CD4-positive, alpha-beta T cell (primary cell): Measurements from ENCODE around the gene LAG3. TPM values are rescaled to one million over a fixed set of nuclear protein-coding genes. Genes with fewer than 3 reads are reported as not detected.

Experiments
- ATAC-seq: fragments of 200-7000 bp; cut with Tn5 transposase; one replicate; pipeline ENCODE4 v1.10.0; 2022; ENCODE audit warnings: mild to moderate bottlenecking; ENCODE audit not compliant: poor library complexity
- CTCF ChIA-PET: fragments of 350-600 bp; sonication (Branson Sonifier 250); formaldehyde crosslinking; loops from one replicate; lab custom pipeline; 2021; ENCODE audit warnings: antibody characterized with exemption, inconsistent platforms; lab: Charles Lee
- POLR2A ChIA-PET: fragments of 350-600 bp; sonication (Branson Sonifier 250); formaldehyde crosslinking; loops from one replicate; lab custom pipeline; 2021; ENCODE audit warnings: antibody characterized with exemption, inconsistent platforms; lab: Charles Lee
- DNase-seq, 14 experiments: peaks; one replicate each; pipeline ENCODE4 v3.0.0-alpha.2; 2013 to 2020; ENCODE audit warnings: mixed read lengths in 2 of 14
- H3K27ac ChIP-seq, 2 donors: one replicate each; pipeline versions ENCODE4 v1.5.1 to v1.7.0; 2013; ENCODE audit warnings: low read length in 2 of 2, low read depth in 1 of 2, mild to moderate bottlenecking in 1 of 2
- H3K27me3 ChIP-seq, 2 experiments: 1 replicate in 1 of 2; 2 replicates in 1 of 2; pipeline versions ENCODE4 v1.6.1 to v1.7.0; 2013; ENCODE audit warnings: low read length in 2 of 2, control low read depth in 1 of 2, mild to moderate bottlenecking in 1 of 2, moderate library complexity in 1 of 2; ENCODE audit not compliant: insufficient read depth in 2 of 2, control insufficient read depth in 1 of 2
- H3K36me3 ChIP-seq: one replicate; pipeline ENCODE4 v1.6.1; 2013; ENCODE audit warnings: low read length, control low read depth; ENCODE audit not compliant: insufficient read depth
- H3K4me1 ChIP-seq: one replicate; pipeline ENCODE4 v1.6.1; 2013; ENCODE audit warnings: low read length, control low read depth; ENCODE audit not compliant: insufficient read depth
- H3K4me3 ChIP-seq: one replicate; pipeline ENCODE4 v1.5.1; 2013; ENCODE audit warnings: mild to moderate bottlenecking, low read length, moderate library complexity
- H3K9me3 ChIP-seq, 2 experiments: 1 replicate in 1 of 2; 2 replicates in 1 of 2; pipeline versions ENCODE4 v1.6.1 to v1.7.0; 2013; ENCODE audit warnings: low read length in 2 of 2, mild to moderate bottlenecking in 2 of 2, control low read depth in 1 of 2, moderate library complexity in 1 of 2; ENCODE audit not compliant: control insufficient read depth in 1 of 2, insufficient read depth in 1 of 2
- H3K27ac Mint-ChIP-seq: one replicate; pipeline ENCODE4 v1.8.0; 2020; ENCODE audit warnings: mixed read lengths
- H3K27me3 Mint-ChIP-seq: one replicate; pipeline ENCODE4 v1.8.0; 2021; ENCODE audit warnings: mixed read lengths
- H3K36me3 Mint-ChIP-seq: one replicate; pipeline ENCODE4 v1.8.0; 2021; ENCODE audit warnings: low read depth, mixed read lengths
- H3K4me1 Mint-ChIP-seq: one replicate; pipeline ENCODE4 v1.8.0; 2021; ENCODE audit warnings: low read depth, mixed read lengths
- H3K4me3 Mint-ChIP-seq: one replicate; pipeline ENCODE4 v1.8.0; 2020; ENCODE audit warnings: mild to moderate bottlenecking, mixed read lengths
- H3K9me3 Mint-ChIP-seq: one replicate; pipeline ENCODE4 v1.8.0; 2020; ENCODE audit warnings: mixed read lengths
- intact Hi-C, 2 experiments: fragments of 100-400 bp; cut with DNase I in 1 of 2; cut with micrococcal nuclease in 1 of 2; formaldehyde crosslinking; loops; one replicate each; pipeline versions ENCODE4 v1.15.1 to v1.9.0; 2023 to 2025; cut with DNase I, micrococcal nuclease
- total RNA-seq, 174 experiments: library from RNA in 2 of 174; stranded (reverse) in 2 of 174; gene quantifications; one replicate each; pipeline ENCODE4 v1.2.3 and lab custom pipeline; 2021 to 2026
- TF ChIP-seq, protein P1 (sequence below): fragments of 200-600 bp; IDR thresholded peaks from one replicate; pipeline ENCODE4 v1.8.0; 2022; ENCODE audit warnings: antibody characterized with exemption, mild to moderate bottlenecking

Gene LAG3
- total RNA-seq, 2 experiments from 2014 or later = 0.82 to 1.4 TPM

DNA sequence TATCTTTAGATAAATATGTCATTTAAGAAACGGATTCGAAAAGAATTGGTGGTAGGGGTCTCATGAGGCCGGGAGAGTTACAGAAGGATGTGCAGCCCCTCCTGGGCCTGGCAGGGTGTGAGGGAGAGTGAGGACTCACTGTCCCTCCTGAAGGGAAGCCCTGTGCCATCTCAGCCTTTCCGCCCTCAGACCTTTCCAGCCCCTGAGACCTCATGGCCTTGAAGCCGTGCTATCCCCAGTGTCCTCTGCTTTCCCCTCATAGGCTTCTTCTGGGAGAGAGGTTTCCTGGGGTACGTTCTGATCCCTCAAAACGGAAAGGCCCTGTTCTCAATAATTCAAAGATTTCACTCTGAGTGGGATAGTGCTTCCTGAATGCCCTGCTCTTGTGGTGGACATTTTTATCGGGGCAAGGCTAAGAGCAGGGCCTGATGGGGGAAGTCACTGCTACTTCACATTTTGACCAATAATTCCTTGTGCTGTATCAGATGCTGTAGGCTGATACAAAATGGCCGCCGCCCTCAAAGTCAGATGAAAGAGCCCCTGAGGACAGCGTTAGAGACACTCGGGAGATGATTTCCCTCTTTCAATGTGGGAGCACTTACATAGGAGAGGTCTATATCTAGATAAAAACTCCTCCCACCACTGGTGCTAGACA lies 18.3 kb downstream of the LAG3 start:
- H3K27ac ChIP-seq = peak overlapping the region; percentile 72 to 81
- CTCF ChIA-PET = interaction anchor here (3.9 kb wide), 1 partner anchor 37 kb away, joined by 21 read pairs; the partner anchor contains the start of gene MLF2
- no peaks in the 10 kb centered on the region for H3K27me3 ChIP-seq
- peak in 11 of 14 experiments; percentile 33 to 77 (median 44) for DNase-seq
- intact Hi-C loops = loop anchor here in 1 of 2 experiments (5.0 kb wide), 1 partner anchor 183 kb away; the partner anchor contains the start of gene CHD4
- H3K4me3 ChIP-seq = peak overlapping the region; percentile 66
- TF ChIP-seq, protein P1, sequence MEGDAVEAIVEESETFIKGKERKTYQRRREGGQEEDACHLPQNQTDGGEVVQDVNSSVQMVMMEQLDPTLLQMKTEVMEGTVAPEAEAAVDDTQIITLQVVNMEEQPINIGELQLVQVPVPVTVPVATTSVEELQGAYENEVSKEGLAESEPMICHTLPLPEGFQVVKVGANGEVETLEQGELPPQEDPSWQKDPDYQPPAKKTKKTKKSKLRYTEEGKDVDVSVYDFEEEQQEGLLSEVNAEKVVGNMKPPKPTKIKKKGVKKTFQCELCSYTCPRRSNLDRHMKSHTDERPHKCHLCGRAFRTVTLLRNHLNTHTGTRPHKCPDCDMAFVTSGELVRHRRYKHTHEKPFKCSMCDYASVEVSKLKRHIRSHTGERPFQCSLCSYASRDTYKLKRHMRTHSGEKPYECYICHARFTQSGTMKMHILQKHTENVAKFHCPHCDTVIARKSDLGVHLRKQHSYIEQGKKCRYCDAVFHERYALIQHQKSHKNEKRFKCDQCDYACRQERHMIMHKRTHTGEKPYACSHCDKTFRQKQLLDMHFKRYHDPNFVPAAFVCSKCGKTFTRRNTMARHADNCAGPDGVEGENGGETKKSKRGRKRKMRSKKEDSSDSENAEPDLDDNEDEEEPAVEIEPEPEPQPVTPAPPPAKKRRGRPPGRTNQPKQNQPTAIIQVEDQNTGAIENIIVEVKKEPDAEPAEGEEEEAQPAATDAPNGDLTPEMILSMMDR = no peak
- POLR2A ChIA-PET = interaction anchor here (1.3 to 3.6 kb wide), 11 partner anchors 8 to 101 kb away, joined by 4 to 20 read pairs (median 11); partner anchors contain the start of genes CDCA3, COPS7A, GPR162 and LAG3
- H3K36me3 ChIP-seq = peaks cover 23% of the 10 kb centered on the region
- Mint-ChIP-seq H3K36me3 (peaks cover 55% of the 10 kb centered on the region), H3K9me3 (no peaks in the 10 kb centered on the region), H3K4me1 (peaks cover 77% of the 10 kb centered on the region), H3K4me3 (peak overlapping the region; percentile 96), H3K27me3 (no peaks in the 10 kb centered on the region), H3K27ac (peak overlapping the region; percentile 93)
- no peaks in the 10 kb centered on the region for H3K9me3 ChIP-seq
- peaks cover 85% of the 10 kb centered on the region for H3K4me1 ChIP-seq
- peak; percentile 24 for ATAC-seq

DNA sequence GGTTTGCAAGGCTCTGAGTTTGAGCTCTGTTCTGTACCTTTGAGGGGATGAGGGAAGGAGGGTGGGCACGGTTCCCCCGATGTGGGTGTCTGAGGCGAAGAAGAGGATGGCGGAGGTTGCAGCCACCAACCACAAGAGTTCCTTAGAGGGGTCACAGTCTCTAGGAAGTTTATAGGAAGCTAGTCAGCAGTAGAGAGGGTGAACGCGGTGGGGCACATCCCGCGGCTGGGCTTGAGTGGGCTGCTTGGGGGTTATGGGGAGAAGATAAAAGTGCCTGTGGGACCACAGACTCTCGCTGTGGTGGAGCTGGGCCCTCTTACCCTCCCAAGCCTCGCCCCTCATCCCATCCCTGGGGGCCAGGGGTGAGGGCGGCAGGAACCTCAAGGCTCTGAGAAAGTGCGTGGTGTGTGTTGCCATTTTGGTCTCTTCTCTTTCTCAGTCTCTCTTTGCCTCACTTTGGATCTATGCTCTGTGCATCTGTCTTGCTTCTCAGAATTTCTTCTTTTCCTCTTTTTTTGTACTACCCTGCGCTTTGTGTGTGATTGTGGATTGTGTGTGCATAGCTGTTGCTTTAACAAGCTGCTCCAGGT lies 19.7 kb downstream of the LAG3 start:
- H3K27me3 ChIP-seq = no peaks in the 10 kb centered on the region
- POLR2A ChIA-PET = interaction anchor here (1.3 to 3.5 kb wide), 12 partner anchors 10 to 258 kb away, joined by 3 to 18 read pairs (median 12); partner anchors contain the start of genes C12orf57, CDCA3, COPS7A and GAPDH
- peak overlapping the region; percentile 96 for H3K4me3 Mint-ChIP-seq
- peaks cover 69% of the 10 kb centered on the region for H3K36me3 Mint-ChIP-seq
- CTCF ChIA-PET = interaction anchor here (0.8 to 3.9 kb wide), 5 partner anchors 25 to 99 kb away, joined by 3 to 21 read pairs (median 4); partner anchors contain the start of gene MLF2
- peak overlapping the region; percentile 72 to 81 for H3K27ac ChIP-seq
- peaks cover 78% of the 10 kb centered on the region for H3K4me1 Mint-ChIP-seq
- TF ChIP-seq, protein P1 = no peak
- peaks cover 37% of the 10 kb centered on the region for H3K36me3 ChIP-seq
- ATAC-seq = no peak
- H3K27ac Mint-ChIP-seq = peak overlapping the region; percentile 93
- H3K27me3 Mint-ChIP-seq = no peaks in the 10 kb centered on the region
- peak overlapping the region; percentile 66 for H3K4me3 ChIP-seq
- H3K4me1 ChIP-seq = peaks cover 84% of the 10 kb centered on the region
- no peaks in the 10 kb centered on the region for H3K9me3 Mint-ChIP-seq
- H3K9me3 ChIP-seq = no peaks in the 10 kb centered on the region
- DNase-seq = peak in 3 of 14 experiments; percentile 39 to 49 (median 46)
- intact Hi-C loops = loop anchor here (2.0 to 5.0 kb wide), 2 partner anchors 17 to 185 kb away; partner anchors contain the start of gene CHD4 (in 1 of the 2)

DNA sequence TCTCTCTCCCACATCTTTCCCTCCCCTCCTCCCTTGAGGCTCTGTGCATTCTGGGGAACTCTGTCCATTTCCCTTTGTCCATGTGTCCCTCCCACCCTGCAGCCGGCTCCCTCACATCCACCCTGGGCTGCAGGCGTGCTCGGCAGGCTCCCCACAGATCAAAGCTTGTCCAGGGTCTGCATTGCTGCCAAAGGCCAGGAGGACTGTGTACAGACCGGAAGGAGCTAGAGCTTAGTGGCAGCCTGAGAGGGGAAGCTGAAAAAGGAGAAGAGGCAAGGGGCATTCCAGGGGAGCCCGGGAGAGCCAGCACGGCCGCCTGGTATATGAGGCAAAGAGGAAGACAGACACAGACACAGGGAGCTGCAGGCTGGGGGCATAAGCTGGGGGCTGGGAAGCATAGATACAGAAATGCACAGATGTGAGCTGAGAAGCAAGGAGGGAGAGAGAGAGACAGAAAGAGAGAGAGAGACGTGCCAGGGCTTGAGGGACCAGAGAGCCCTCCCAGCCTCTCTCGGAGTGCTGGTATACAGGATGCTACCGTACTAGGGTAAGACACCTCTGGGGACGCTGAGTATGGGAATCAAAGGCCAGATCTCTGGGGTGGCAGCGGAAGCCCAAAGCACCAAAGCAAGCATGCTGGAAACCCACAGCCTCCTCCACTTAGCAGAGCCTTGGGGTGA lies 20.3 kb downstream of the LAG3 start:
- H3K27me3 ChIP-seq = no peaks in the 10 kb centered on the region
- peak overlapping the region; percentile 66 for H3K4me3 ChIP-seq
- TF ChIP-seq, protein P1 = no peak
- H3K9me3 Mint-ChIP-seq = no peaks in the 10 kb centered on the region
- peak overlapping the region; percentile 72 to 81 for H3K27ac ChIP-seq
- peaks cover 80% of the 10 kb centered on the region for H3K4me1 Mint-ChIP-seq
- ATAC-seq = peak; percentile 69
- no peaks in the 10 kb centered on the region for H3K9me3 ChIP-seq
- peaks cover 76% of the 10 kb centered on the region for H3K36me3 Mint-ChIP-seq
- intact Hi-C loops = loop anchor here (2.0 to 5.0 kb wide), 2 partner anchors 16 to 185 kb away; partner anchors contain the start of gene CHD4 (in 1 of the 2)
- H3K4me1 ChIP-seq = peaks cover 79% of the 10 kb centered on the region
- peaks cover 42% of the 10 kb centered on the region for H3K36me3 ChIP-seq
- POLR2A ChIA-PET = interaction anchor here (0.6 to 3.5 kb wide), 14 partner anchors 9 to 258 kb away, joined by 3 to 18 read pairs (median 9); partner anchors contain the start of genes C12orf57, CDCA3, COPS7A and GAPDH
- H3K27me3 Mint-ChIP-seq = no peaks in the 10 kb centered on the region
- peak in 12 of 14 experiments; percentile 41 to 75 (median 58) for DNase-seq
- peak overlapping the region; percentile 93 for H3K27ac Mint-ChIP-seq
- CTCF ChIA-PET = interaction anchor here (0.8 to 3.9 kb wide), 4 partner anchors 33 to 98 kb away, joined by 3 to 21 read pairs (median 4); partner anchors contain the start of gene MLF2
- H3K4me3 Mint-ChIP-seq = peak overlapping the region; percentile 96
